ENCODE data around the gene CHST8.

The CHST8 gene

DNA sequence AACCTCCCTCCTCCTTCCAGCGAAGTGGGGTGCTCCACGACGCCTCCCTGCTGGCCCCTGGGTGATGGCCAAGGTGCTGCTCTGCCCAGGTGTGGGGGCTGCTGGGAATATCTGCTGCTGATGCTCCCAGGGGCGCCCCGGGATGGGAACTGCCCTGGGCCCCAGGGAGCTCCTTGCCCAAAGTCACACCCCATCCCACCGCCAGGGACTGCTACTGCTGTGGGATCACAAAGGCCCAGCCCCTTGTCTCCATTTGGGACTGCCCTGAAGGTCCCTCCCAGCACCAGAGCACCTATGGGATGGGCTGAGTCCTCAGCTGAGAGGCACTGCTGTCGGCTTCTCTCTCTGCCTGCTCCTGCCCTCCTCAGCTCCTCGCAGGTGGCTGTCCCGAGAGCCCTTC lies 19.0 kb downstream of the CHST8 start:
- no peak for TF ChIP-seq CREB1 (IDR thresholded peaks at IDR 0.05; ENCODE audit: low read depth)
- TF ChIP-seq, protein P1, sequence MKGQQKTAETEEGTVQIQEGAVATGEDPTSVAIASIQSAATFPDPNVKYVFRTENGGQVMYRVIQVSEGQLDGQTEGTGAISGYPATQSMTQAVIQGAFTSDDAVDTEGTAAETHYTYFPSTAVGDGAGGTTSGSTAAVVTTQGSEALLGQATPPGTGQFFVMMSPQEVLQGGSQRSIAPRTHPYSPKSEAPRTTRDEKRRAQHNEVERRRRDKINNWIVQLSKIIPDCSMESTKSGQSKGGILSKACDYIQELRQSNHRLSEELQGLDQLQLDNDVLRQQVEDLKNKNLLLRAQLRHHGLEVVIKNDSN (IDR thresholded peaks at IDR 0.05) = no peak
- TF ChIP-seq TCF12 (IDR thresholded peaks at IDR 0.05; ENCODE audit: low read depth) = no peak
- TF ChIP-seq, protein P2, sequence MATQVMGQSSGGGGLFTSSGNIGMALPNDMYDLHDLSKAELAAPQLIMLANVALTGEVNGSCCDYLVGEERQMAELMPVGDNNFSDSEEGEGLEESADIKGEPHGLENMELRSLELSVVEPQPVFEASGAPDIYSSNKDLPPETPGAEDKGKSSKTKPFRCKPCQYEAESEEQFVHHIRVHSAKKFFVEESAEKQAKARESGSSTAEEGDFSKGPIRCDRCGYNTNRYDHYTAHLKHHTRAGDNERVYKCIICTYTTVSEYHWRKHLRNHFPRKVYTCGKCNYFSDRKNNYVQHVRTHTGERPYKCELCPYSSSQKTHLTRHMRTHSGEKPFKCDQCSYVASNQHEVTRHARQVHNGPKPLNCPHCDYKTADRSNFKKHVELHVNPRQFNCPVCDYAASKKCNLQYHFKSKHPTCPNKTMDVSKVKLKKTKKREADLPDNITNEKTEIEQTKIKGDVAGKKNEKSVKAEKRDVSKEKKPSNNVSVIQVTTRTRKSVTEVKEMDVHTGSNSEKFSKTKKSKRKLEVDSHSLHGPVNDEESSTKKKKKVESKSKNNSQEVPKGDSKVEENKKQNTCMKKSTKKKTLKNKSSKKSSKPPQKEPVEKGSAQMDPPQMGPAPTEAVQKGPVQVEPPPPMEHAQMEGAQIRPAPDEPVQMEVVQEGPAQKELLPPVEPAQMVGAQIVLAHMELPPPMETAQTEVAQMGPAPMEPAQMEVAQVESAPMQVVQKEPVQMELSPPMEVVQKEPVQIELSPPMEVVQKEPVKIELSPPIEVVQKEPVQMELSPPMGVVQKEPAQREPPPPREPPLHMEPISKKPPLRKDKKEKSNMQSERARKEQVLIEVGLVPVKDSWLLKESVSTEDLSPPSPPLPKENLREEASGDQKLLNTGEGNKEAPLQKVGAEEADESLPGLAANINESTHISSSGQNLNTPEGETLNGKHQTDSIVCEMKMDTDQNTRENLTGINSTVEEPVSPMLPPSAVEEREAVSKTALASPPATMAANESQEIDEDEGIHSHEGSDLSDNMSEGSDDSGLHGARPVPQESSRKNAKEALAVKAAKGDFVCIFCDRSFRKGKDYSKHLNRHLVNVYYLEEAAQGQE (IDR thresholded peaks at IDR 0.05; ENCODE audit: low read depth) = no peak
- no peak for TF ChIP-seq RAD21 (IDR thresholded peaks at IDR 0.05; ENCODE audit: low read depth)
- TF ChIP-seq TAF1 (IDR thresholded peaks at IDR 0.05; ENCODE audit: low read depth) = no peak
- no peak for TF ChIP-seq ZBTB7A (IDR thresholded peaks at IDR 0.05; ENCODE audit: low read depth)
- no peak for TF ChIP-seq YY1 (IDR thresholded peaks at IDR 0.05; ENCODE audit: low read depth)
- no peak for TF ChIP-seq NFIC (IDR thresholded peaks at IDR 0.05)
- no peak for TF ChIP-seq FOXM1 (IDR thresholded peaks at IDR 0.05; ENCODE audit: borderline replicate concordance, low read depth)
- TF ChIP-seq EGR1 (IDR thresholded peaks at IDR 0.05) = no peak
- TF ChIP-seq, protein P3, sequence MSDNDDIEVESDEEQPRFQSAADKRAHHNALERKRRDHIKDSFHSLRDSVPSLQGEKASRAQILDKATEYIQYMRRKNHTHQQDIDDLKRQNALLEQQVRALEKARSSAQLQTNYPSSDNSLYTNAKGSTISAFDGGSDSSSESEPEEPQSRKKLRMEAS (IDR thresholded peaks at IDR 0.05) = no peak
- TF ChIP-seq EP300 (IDR thresholded peaks at IDR 0.05; ENCODE audit: borderline replicate concordance) = no peak
- TF ChIP-seq CEBPB (IDR thresholded peaks at IDR 0.05) = no peak

DNA sequence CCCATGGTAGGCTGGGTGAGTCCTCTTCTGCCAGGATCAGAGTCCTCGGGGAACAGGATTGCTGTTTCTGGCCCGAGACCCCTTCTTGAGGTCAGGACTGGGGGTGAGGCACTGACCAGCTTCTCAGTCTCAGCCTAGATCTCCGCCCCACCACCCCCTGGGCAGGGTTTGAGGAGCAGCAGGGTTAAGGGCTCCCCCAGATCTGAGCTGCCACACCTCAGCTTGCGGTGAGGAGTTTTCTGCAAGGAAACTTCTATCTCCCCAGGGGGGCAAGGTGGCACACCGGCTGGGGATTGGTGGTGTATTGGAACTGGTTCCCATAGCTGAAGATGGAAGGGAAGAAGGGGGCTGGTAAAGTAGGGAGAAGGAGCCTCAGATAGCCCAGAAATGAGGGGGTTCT lies 19.5 kb downstream of the CHST8 start:
- TF ChIP-seq EP300 (IDR thresholded peaks at IDR 0.05; ENCODE audit: borderline replicate concordance) (no peak), NFIC (IDR thresholded peaks at IDR 0.05) (no peak), TAF1 (IDR thresholded peaks at IDR 0.05; ENCODE audit: low read depth) (no peak)
- TF ChIP-seq, protein P3 (IDR thresholded peaks at IDR 0.05) = no peak
- TF ChIP-seq, protein P1 (IDR thresholded peaks at IDR 0.05) = no peak

DNA sequence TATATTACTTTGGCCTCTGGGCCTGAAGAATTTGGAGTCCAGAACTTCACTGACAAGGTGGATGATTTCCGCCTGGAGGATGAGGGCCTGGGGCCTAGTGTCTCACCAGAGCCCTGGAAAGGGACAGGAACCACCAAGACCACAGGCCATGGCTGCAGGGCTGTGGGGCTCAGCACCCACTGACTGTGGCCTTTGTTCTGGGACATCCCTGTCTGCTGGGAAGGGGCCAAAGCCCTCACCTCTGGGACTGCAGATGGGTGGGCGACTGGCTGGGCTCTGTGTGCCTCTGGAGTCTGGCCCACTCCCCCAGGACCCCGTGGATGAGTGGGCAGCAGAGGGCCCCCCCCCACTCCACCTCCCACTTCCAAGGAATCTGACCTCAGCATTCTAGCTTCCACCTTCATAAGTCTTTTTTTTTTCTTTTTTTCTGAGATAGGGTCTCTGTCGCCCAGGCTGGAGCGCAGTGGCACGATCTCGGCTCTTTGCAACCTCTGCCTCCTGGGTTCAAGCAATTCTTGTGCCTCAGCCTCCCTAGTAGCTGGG lies 20.3 kb downstream of the CHST8 start:
- TF ChIP-seq EP300 (IDR thresholded peaks at IDR 0.05; ENCODE audit: borderline replicate concordance) (no peak), FOXM1 (IDR thresholded peaks at IDR 0.05; ENCODE audit: borderline replicate concordance, low read depth) (no peak), EGR1 (IDR thresholded peaks at IDR 0.05) (no peak), YY1 (IDR thresholded peaks at IDR 0.05; ENCODE audit: low read depth) (no peak), NFIC (IDR thresholded peaks at IDR 0.05) (no peak), TCF12 (IDR thresholded peaks at IDR 0.05; ENCODE audit: low read depth) (no peak), TEAD4 (IDR thresholded peaks at IDR 0.05) (no peak), RAD21 (IDR thresholded peaks at IDR 0.05; ENCODE audit: low read depth) (no peak), TAF1 (IDR thresholded peaks at IDR 0.05; ENCODE audit: low read depth) (no peak), CEBPB (IDR thresholded peaks at IDR 0.05) (no peak), CREB1 (IDR thresholded peaks at IDR 0.05; ENCODE audit: low read depth) (no peak), ZBTB7A (IDR thresholded peaks at IDR 0.05; ENCODE audit: low read depth) (no peak)
- TF ChIP-seq, protein P2 (IDR thresholded peaks at IDR 0.05; ENCODE audit: low read depth) = no peak
- TF ChIP-seq, protein P3 (IDR thresholded peaks at IDR 0.05) = no peak
- TF ChIP-seq, protein P1 (IDR thresholded peaks at IDR 0.05) = no peak

DNA sequence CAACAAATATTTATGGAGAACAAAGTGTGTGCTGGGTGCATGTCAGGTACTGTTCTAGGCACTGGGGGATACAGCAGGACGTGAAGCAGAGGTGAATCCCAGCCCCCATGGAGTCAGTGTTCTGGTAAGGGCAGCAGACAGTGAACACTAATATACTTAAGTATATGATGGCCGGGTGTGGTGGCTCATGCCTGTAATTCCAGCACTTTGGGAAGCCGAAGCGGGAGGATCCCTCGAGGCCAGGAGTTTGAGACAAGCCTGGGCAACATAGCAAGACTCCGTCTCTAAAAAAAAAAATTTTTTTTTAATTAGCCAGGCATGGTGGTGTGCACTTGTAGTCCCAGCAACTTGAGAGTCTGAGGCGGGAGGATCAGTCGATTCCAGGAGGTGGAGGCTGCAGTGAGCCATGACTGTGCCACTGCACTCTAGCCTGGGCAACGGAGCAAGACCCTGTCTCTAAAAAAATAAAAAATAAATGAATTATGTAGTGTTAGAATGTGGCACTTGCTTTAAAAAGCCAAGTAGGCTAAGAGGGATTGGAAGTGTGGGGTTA lies 22.6 kb downstream of the CHST8 start:
- TF ChIP-seq EP300 (IDR thresholded peaks at IDR 0.05; ENCODE audit: borderline replicate concordance) (no peak), RAD21 (IDR thresholded peaks at IDR 0.05; ENCODE audit: low read depth) (no peak), CREB1 (IDR thresholded peaks at IDR 0.05; ENCODE audit: low read depth) (no peak), YY1 (IDR thresholded peaks at IDR 0.05; ENCODE audit: low read depth) (no peak), NFIC (IDR thresholded peaks at IDR 0.05) (no peak), EGR1 (IDR thresholded peaks at IDR 0.05) (no peak)

DNA sequence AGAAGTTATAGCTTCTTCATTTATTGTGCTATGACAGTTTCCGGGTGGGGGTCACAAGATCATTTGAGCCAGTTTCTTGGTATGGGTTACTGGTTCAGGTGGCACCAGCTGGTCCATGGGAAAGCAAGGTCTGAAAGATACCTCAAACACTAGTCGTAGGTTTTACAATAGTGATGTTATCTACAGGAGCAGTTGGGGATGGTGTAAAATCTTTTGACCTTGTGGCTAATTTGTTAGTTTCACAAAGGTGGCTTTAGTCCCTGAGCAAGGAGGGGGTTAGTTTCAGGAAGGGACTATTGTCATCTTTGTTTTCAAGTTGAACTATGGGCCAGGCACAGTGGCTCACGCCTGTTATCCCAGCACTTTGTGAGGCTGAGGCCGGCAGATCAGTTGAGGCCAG lies 24.6 kb downstream of the CHST8 start:
- TF ChIP-seq, protein P2 (IDR thresholded peaks at IDR 0.05; ENCODE audit: low read depth) = no peak
- TF ChIP-seq TAF1 (IDR thresholded peaks at IDR 0.05; ENCODE audit: low read depth) = no peak
- TF ChIP-seq FOXM1 (IDR thresholded peaks at IDR 0.05; ENCODE audit: borderline replicate concordance, low read depth) = no peak
- no peak for TF ChIP-seq CEBPB (IDR thresholded peaks at IDR 0.05)
- TF ChIP-seq YY1 (IDR thresholded peaks at IDR 0.05; ENCODE audit: low read depth) = no peak
- TF ChIP-seq TEAD4 (IDR thresholded peaks at IDR 0.05) = no peak
- no peak for TF ChIP-seq EGR1 (IDR thresholded peaks at IDR 0.05)
- no peak for TF ChIP-seq EP300 (IDR thresholded peaks at IDR 0.05; ENCODE audit: borderline replicate concordance)
- TF ChIP-seq, protein P3 (IDR thresholded peaks at IDR 0.05) = no peak
- no peak for TF ChIP-seq RAD21 (IDR thresholded peaks at IDR 0.05; ENCODE audit: low read depth)
- TF ChIP-seq TCF12 (IDR thresholded peaks at IDR 0.05; ENCODE audit: low read depth) = no peak
- TF ChIP-seq, protein P1 (IDR thresholded peaks at IDR 0.05) = no peak
- TF ChIP-seq CREB1 (IDR thresholded peaks at IDR 0.05; ENCODE audit: low read depth) = no peak
- no peak for TF ChIP-seq ZBTB7A (IDR thresholded peaks at IDR 0.05; ENCODE audit: low read depth)
- TF ChIP-seq NFIC (IDR thresholded peaks at IDR 0.05) = no peak
